GM12892 (cell line): Measurements from ENCODE around the gene FBXL14.

Experiments used
- DNase-seq: peaks from one replicate; pipeline ENCODE4 v3.0.0; 2011; ENCODE audit not compliant: insufficient read length
- FAIRE-seq: peaks from 2 replicates; lab custom pipeline; 2011; peaks lifted over from hg19 to GRCh38; lab: Jason Lieb, UNC
- POLR2A ChIP-seq: IDR thresholded peaks from 2 replicates; pipeline ENCODE4 v1.6.1; 2011; ENCODE audit warnings: low read depth, low read length, control low read depth
- POLR2AphosphoS5 ChIP-seq: IDR thresholded peaks from 2 replicates; pipeline ENCODE4 v1.6.1; 2011; ENCODE audit warnings: low read depth, low read length, control low read depth
- TAF1 ChIP-seq: IDR thresholded peaks from 2 replicates; pipeline ENCODE4 v1.6.1; 2011; ENCODE audit warnings: low read depth, mild to moderate bottlenecking, control low read depth, low read length, borderline replicate concordance

Gene FBXL14

DNA sequence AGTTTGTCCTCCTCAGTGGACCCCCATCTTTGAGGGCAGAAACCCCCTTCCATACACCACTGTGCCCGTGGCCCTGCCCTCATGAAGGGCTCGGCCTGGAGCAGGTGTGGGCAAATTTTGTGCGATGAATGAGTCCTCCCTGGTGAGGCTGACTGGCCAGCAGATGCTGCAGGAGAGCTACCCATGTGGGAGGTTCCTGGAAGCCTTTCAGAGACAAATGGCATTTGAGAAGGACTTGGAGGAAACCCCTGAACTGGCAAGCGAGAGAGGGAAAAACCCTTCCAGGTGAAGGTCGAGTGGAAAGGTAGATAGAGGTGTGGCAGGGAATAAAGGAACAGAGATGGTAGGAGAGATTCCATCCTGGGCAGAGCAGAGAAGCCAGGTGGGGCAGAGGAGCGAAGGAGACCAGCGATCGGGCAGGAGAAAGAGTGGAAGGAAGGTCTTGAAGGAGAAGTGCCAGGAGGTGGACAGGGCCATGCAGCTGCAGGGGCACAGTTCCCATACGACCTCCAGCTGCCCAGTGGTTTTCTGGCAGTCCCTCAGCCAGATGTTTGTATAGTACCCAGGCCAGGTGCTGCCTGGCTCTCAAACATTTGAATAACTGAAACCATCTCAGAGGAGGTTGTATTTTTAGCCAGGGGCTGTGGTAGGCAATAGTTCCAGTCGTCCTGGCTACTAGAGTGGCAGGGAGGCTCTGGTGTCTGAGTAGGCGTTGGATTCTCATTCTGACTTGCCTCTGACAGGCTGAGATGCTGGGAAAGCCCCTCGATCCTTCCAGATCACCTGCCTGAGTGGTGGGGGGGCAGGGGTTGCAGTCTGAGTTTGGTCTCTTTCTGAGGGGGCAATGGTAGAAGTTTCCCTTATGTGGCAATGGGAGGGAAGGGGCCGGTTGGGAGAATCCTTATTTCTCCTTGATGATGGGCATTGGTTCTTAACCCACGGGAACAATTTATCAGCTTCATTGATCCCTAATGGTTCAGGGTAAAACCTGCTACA lies 40.1 kb downstream of the FBXL14 start:
- TF ChIP-seq POLR2AphosphoS5: peak; percentile 66; the same call in 1 of the 2 replicates
- no peak for TF ChIP-seq TAF1
- peak; percentile 40; the same call in 1 of the 2 replicates for TF ChIP-seq POLR2A
- DNase-seq (peak; percentile 74), FAIRE-seq (peak; percentile 99)

DNA sequence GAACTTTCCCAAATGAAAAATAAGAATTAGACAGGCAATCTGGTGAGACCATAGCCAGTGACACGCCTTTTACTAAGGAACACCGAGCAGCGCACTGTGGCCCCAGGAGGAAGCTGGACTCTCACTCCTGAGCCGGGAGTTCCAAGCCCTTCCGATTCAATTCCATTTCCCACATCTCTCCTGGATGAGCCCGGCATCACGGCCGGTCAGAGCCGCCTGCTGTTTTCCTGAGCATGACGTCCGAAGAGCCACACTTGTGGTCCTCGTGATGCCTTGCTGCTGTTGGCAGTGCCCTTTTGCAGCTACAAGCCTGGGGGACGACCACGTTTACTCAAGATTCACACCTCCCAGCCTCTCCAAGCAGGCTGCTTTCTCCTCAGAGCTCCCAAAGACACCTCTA lies 40.8 kb downstream of the FBXL14 start:
- DNase-seq: no peak
- TF ChIP-seq POLR2AphosphoS5: no peak
- TF ChIP-seq TAF1: no peak
- no peak for TF ChIP-seq POLR2A
- peak; percentile 57 for FAIRE-seq

DNA sequence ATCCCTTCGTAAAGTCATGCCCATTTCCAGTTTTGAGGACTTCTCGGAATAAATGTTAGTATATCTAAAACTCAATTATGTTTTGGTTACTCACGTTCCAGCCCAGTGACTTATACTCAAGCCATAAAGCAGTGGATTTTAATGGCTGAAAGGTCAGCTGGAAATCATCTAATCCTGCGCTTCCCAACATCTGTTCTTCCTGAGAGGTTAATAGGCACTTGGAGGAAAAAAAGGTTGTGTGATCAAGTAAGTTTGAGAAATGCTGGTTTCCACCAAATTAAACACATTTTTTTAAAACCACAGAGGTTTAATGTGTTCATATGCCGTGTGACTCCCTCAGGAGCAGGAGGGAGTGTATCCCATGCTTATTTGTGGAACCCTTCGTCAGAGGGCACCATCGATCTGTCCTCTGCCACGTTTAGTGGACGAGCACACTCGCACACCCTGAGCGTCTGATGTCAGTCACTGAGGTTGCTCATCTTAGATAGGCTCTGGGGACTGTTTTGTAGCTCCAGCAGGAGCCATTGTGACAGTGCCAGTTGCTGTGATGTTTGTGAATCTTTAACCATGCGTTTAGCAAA lies 41.4 kb downstream of the FBXL14 start:
- no peak for DNase-seq

DNA sequence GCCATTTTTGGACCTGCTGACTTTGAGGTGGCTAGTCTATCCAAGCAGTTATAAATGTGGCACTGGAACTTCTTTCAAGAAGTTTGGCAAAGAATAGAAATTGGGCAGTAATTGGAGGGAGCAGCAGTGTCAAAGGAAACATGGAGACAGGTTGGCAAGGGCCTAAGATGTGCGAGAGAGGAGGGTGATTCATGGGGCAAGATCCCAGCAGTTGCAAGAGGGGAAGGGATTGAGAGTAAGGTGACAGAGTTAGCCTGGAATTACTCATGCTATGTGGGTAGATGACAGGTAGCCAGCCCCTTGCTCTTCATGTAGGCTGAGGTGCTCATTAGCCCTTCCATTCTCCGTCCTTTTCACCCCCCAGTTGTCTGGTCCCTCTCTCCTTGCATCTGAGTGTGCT lies 42.2 kb downstream of the FBXL14 start:
- DNase-seq (no peak), FAIRE-seq (no peak)
- no peak for TF ChIP-seq TAF1
- TF ChIP-seq POLR2A: no peak
- no peak for TF ChIP-seq POLR2AphosphoS5

More for the DNA sequence above, 41.4 kb downstream of the FBXL14 start:
- TF ChIP-seq POLR2AphosphoS5 (no peak), POLR2A (no peak), TAF1 (no peak)
- peak; percentile 44 for FAIRE-seq

DNA sequence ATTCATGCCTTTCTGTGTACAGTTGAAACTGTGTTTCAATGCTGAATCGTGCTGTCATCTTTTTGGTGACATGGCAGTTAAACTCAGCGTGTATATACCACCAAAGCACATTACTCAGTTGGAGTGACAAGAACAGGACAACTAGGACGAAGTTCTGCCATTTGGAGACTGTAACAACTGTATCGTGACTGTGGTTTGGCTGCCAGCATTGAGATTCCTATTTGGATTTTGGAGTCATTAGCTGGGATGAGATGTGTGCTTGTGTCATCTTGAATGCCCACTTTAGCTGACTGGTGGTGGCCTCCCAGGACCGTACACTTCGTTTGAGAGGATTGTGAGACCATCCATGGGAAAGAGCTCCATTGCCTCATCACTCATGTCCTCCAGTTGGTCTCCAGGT lies 42.9 kb downstream of the FBXL14 start:
- DNase-seq: no peak
- TF ChIP-seq POLR2A: no peak
- FAIRE-seq: no peak

DNA sequence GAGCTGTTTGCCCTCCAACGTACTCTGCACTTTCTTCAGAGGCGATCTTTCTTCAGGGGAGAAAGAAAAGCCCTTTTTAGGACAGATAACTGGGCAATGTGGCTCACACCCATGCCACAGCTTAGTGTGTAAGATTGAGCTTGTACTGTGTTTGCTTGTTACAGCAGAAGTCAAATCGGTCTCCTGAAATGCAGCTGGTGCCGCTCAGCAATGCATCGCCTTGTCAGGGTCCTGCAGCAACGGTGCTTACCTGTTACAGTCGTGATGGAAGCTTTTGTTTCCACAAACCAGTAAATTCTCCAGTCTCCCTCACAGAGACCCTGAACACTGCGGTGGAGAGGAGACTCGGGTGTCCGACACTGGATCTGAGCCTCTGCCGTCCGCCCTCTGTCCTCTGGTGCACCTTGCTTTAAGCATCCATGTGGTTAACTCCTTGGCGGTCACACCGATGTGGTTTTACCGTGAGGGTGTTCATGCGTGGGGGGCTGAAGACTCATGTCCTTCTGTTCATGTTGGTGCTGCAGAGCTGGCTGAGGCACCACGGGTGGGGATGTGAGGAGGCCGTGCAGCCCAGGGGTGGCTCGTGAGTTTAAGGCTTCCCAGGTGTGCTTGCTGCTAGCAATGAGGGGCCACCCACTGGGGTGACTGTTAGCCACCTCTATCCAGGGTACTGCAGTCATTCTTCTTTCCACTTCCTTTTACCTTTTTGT lies 47.3 kb downstream of the FBXL14 start:
- TF ChIP-seq POLR2A: no peak
- no peak for TF ChIP-seq POLR2AphosphoS5
- no peak for TF ChIP-seq TAF1
- DNase-seq (no peak), FAIRE-seq (peak; percentile 81)

DNA sequence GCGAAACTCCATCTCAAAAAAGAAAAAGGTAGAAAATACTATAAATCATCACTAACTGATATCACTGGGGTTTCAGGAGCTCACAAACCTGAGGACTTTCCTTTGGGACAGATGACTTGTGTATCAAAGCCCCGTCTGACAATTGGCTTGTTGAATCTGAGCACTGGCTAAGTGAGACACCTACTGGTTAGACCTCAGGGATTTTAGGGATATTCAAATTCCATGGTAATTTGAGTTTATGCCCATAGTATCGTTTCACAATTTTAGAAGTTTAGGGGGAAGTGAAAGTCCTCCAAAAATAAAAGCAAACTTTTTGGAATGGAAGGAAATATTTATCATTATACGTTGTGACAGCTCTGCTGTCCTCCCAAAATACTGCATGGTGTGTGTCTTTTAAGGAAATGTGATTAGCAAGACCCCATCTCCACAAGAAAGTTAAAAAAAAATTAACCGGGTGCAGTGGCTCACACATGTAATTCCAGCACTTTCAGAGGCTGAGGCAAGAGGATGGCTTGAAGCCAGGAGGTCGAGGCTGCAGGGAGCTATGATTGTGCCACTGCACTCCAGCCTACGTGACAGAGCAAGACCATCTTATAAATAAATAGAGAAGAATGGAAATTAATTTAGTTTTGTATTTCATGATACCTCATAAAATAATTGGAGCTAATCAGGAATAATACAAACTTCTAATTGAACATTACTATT lies 49.2 kb downstream of the FBXL14 start:
- FAIRE-seq: no peak
- no peak for TF ChIP-seq POLR2AphosphoS5
- TF ChIP-seq POLR2A: no peak
- no peak for TF ChIP-seq TAF1
- no peak for DNase-seq

DNA sequence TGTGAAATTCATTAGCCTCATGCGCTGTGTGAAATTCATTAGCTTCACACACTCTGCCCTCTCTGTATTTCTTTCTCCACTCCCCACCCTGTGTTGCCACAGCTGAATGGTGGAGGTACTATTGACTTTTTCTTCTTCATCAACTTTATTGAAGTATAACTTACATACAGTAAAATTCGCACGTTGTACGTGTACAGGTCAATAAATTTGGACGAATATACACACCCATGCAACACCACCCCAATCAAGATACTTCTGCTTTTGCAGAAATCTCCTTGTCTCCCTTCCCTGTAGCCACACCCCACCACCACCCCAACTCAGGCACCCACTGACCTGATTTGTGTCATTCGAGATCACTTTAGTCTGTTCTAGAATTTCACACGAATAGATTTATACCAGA lies 51.8 kb downstream of the FBXL14 start:
- TF ChIP-seq TAF1: no peak
- TF ChIP-seq POLR2A: no peak
- TF ChIP-seq POLR2AphosphoS5: no peak
- FAIRE-seq (no peak), DNase-seq (no peak)

DNA sequence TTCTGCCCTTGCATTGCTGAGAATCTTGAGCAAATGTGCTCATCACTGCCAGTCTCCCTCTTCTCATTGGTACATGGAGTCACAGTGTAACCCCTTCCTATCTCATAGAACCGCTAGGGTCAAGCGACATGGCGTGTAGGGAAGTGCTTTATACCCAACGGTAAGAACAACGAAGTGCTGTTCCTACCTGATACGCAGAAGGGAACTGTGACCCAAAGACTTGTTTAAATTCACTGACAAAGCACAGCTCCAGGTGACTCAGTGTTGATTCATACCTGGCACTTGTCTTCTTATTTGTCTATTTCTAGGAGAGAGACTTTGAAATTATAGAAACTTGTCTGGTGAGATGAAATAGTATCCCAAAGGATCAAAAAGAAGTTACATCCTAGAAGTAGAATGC lies 53.7 kb downstream of the FBXL14 start:
- FAIRE-seq: no peak
- TF ChIP-seq TAF1: no peak
- TF ChIP-seq POLR2AphosphoS5: no peak
- no peak for TF ChIP-seq POLR2A
- DNase-seq: no peak

DNA sequence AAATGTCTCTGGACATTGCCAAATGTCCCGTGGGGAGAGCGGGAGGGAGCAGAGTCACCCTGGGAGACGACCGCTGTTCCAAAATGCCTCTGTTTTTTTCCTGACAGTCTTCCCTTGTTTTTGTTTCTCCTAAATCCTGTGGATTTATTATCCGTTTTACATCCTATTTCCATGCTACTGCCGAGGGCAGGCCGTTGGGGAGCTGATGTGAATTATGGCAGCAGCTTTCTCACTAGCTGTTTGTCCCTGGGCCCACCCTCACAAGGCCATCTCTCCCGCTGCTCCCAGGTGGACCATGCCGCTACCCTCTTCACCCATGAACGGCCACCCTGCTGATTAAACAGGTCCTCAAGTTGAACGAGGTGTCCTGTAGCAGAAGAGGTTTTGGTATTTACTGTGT lies 55.2 kb downstream of the FBXL14 start:
- TF ChIP-seq POLR2A (no peak), POLR2AphosphoS5 (no peak), TAF1 (no peak)
- DNase-seq (no peak), FAIRE-seq (no peak)

DNA sequence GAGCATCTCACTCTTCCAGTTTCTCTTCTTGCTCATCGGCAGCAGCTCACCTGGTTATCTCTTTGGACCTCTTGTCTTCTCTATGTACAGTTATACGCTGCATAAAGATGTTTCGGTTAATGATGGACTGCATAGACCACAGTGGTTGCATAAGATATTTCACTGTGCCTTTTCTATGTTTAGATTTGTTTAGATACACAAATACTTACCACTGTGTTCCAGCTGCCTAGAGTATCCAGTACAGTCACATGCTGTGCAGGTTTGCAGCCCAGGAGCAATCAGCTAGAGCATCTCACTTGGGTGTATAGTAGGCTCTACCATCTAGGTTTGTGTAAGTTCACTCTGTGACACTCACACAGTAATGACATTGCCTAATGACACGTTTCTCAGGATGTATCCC lies 57.6 kb downstream of the FBXL14 start:
- FAIRE-seq: no peak
- no peak for TF ChIP-seq POLR2A
- TF ChIP-seq TAF1: no peak
- no peak for DNase-seq
